HG02981 (cell line): Measurements from ENCODE around the gene UCN.
"Not testable (repeated sequence)": the region's sequence is repeated elsewhere in the genome, so short reads cannot be mapped to it uniquely, and the experiment has no call there.

Experiments used
- ATAC-seq: cut with Tn5 transposase; IDR thresholded peaks from one replicate; pipeline ENCODE4 v1.9.1; 2021; ENCODE audit warnings: mild to moderate bottlenecking, moderate library complexity; ENCODE audit not compliant: unreplicated experiment

The UCN gene

GRCh38 chr2:27315122-27315521 is 6.9 kb upstream of the UCN start:
- no peak for ATAC-seq

- ATAC-seq = no peak
These were observed 6.5 kb upstream of the UCN start for GRCh38 chr2:27314709-27315108.

GRCh38 chr2:27313882-27314645 is 5.8 kb upstream of the UCN start:
- ATAC-seq = no peak

GRCh38 chr2:27312152-27312551 is 3.9 kb upstream of the UCN start:
- no peak for ATAC-seq

GRCh38 chr2:27309651-27310050 is 1.4 kb upstream of the UCN start:
- no peak for ATAC-seq

GRCh38 chr2:27307545-27308358 is 493 bp downstream of the UCN start:
- ATAC-seq = no peak

- no peak for ATAC-seq
These were observed 1.0 kb downstream of the UCN start for GRCh38 chr2:27307287-27307544.

GRCh38 chr2:27306573-27307286 is 1.5 kb downstream of the UCN start:
- ATAC-seq = no peak

GRCh38 chr2:27306136-27306535 is 2.1 kb downstream of the UCN start:
- ATAC-seq = no peak

- no peak for ATAC-seq
These were observed 2.7 kb downstream of the UCN start for GRCh38 chr2:27305516-27305915.

- ATAC-seq = no peak
These were observed 3.6 kb downstream of the UCN start for GRCh38 chr2:27304488-27305240.

- no peak for ATAC-seq
These were observed 4.9 kb downstream of the UCN start for GRCh38 chr2:27303093-27304025.

- not testable (repeated sequence) for ATAC-seq
These were observed 7.6 kb downstream of the UCN start for GRCh38 chr2:27300606-27301005.

GRCh38 chr2:27298391-27299080 is 9.7 kb downstream of the UCN start:
- no peak for ATAC-seq

- no peak for ATAC-seq
These were observed 11.1 kb downstream of the UCN start for GRCh38 chr2:27297195-27297594.

- no peak for ATAC-seq
These were observed 11.8 kb downstream of the UCN start for GRCh38 chr2:27296481-27296880.

GRCh38 chr2:27294928-27295327 is 13.3 kb downstream of the UCN start:
- ATAC-seq = no peak

- no peak for ATAC-seq
These were observed 16.4 kb downstream of the UCN start for GRCh38 chr2:27291865-27292264.

- no peak for ATAC-seq
These were observed 17.7 kb downstream of the UCN start for GRCh38 chr2:27290549-27290948.

- ATAC-seq = no peak
These were observed 19.6 kb downstream of the UCN start for GRCh38 chr2:27288610-27289009.
